ENCODE data around the gene MACROD2.

GRCh38 chr20:14790190-14790589, 794.9 kb downstream of the MACROD2 start:
- no peak for TF ChIP-seq POLR2A (IDR thresholded peaks at IDR 0.05)
- TF ChIP-seq CTCF (IDR thresholded peaks at IDR 0.05) = no peak
